ENCODE results near the gene LEFTY2. TPM values are rescaled to one million over a fixed set of nuclear protein-coding genes. Genes with fewer than 3 reads are reported as not detected.

The LEFTY2 gene
- total RNA-seq, 1 donor from 2014 or later = not detected

GRCh38 chr1:225908013-225908640 lies 32.9 kb downstream of the LEFTY2 start:
- no peaks in the 10 kb centered on the region for H3K4me1 Mint-ChIP-seq
- no peak for TF ChIP-seq EZH2 (IDR thresholded peaks at IDR 0.05)

GRCh38 chr1:225907341-225907740 lies 33.7 kb downstream of the LEFTY2 start:
- H3K36me3 Mint-ChIP-seq = no peaks in the 10 kb centered on the region
- no peak overlapping the region for H3K4me3 Mint-ChIP-seq
- Histone ChIP-seq H2AFZ (replicated peaks) (no peak overlapping the region), H3K36me3 (no peaks in the 10 kb centered on the region), H3K79me2 (ENCODE audit: low read depth) (no peaks in the 10 kb centered on the region), H3K4me3 (no peak overlapping the region), H4K20me1 (ENCODE audit: low read depth) (no peaks in the 10 kb centered on the region), H3K9me3 (ENCODE audit: low read depth) (no peaks in the 10 kb centered on the region), H3K4me1 (no peaks in the 10 kb centered on the region), H3K27ac (no peak overlapping the region), H3K4me2 (no peak overlapping the region), H3F3A (ENCODE audit: low read depth) (no peaks in the 10 kb centered on the region), H3K9ac (no peak overlapping the region), H3K27me3 (peaks cover 10% of the 10 kb centered on the region)
- TF ChIP-seq EZH2phosphoT487 (IDR thresholded peaks at IDR 0.05) (no peak), CTCF (IDR thresholded peaks at IDR 0.05) (no peak), EZH2 (IDR thresholded peaks at IDR 0.05) (no peak)
- H3K27me3 Mint-ChIP-seq (ENCODE audit: insufficient read depth, low read depth) = no peaks in the 10 kb centered on the region
- H3K9me3 Mint-ChIP-seq = no peaks in the 10 kb centered on the region
- H3K27ac Mint-ChIP-seq = no peak overlapping the region
- H3K4me1 Mint-ChIP-seq = no peaks in the 10 kb centered on the region
- no peak for DNase-seq (ENCODE audit: low spot score)

More at GRCh38 chr1:225908013-225908640, 32.9 kb downstream of the LEFTY2 start:
- Histone ChIP-seq H3K79me2 (ENCODE audit: low read depth) (no peaks in the 10 kb centered on the region), H3K27ac (no peak overlapping the region), H4K20me1 (ENCODE audit: low read depth) (no peaks in the 10 kb centered on the region), H3K27me3 (peaks cover 10% of the 10 kb centered on the region), H3K9me3 (ENCODE audit: low read depth) (no peaks in the 10 kb centered on the region), H2AFZ (replicated peaks) (no peak overlapping the region), H3K36me3 (no peaks in the 10 kb centered on the region), H3K4me1 (no peaks in the 10 kb centered on the region), H3F3A (ENCODE audit: low read depth) (no peaks in the 10 kb centered on the region), H3K4me2 (no peak overlapping the region), H3K4me3 (no peak overlapping the region), H3K9ac (no peak overlapping the region)
- Mint-ChIP-seq H3K4me3 (no peak overlapping the region), H3K27me3 (ENCODE audit: insufficient read depth, low read depth) (no peaks in the 10 kb centered on the region), H3K27ac (no peak overlapping the region), H3K36me3 (no peaks in the 10 kb centered on the region), H3K9me3 (no peaks in the 10 kb centered on the region)
- no peak for DNase-seq (ENCODE audit: low spot score)

- no peaks in the 10 kb centered on the region for H3F3A ChIP-seq (ENCODE audit: low read depth)
- H3K4me3 Mint-ChIP-seq = no peak overlapping the region
- no peak overlapping the region for H2AFZ ChIP-seq (replicated peaks)
- no peak overlapping the region for H3K4me2 ChIP-seq
- DNase-seq (ENCODE audit: low spot score) = no peak
- H3K9me3 Mint-ChIP-seq = no peaks in the 10 kb centered on the region
- no peaks in the 10 kb centered on the region for H3K36me3 Mint-ChIP-seq
- no peaks in the 10 kb centered on the region for H3K79me2 ChIP-seq (ENCODE audit: low read depth)
- H3K27me3 Mint-ChIP-seq (ENCODE audit: insufficient read depth, low read depth) = no peaks in the 10 kb centered on the region
- H3K9ac ChIP-seq = no peak overlapping the region
- no peak overlapping the region for H3K27ac ChIP-seq
- TF ChIP-seq CTCF (IDR thresholded peaks at IDR 0.05) = no peak
- no peak for TF ChIP-seq EZH2 (IDR thresholded peaks at IDR 0.05)
- TF ChIP-seq EZH2phosphoT487 (IDR thresholded peaks at IDR 0.05) = no peak
- no peaks in the 10 kb centered on the region for H4K20me1 ChIP-seq (ENCODE audit: low read depth)
- H3K4me3 ChIP-seq = no peak overlapping the region
- H3K4me1 Mint-ChIP-seq = no peaks in the 10 kb centered on the region
- H3K27me3 ChIP-seq = peaks cover 1% of the 10 kb centered on the region
- no peaks in the 10 kb centered on the region for H3K36me3 ChIP-seq
- H3K9me3 ChIP-seq (ENCODE audit: low read depth) = no peaks in the 10 kb centered on the region
- H3K4me1 ChIP-seq = no peaks in the 10 kb centered on the region
- H3K27ac Mint-ChIP-seq = no peak overlapping the region
Measured at GRCh38 chr1:225906467-225906866, 34.6 kb downstream of the LEFTY2 start.

GRCh38 chr1:225903623-225904022 lies 37.4 kb downstream of the LEFTY2 start:
- no peaks in the 10 kb centered on the region for H3K36me3 ChIP-seq
- no peak overlapping the region for H3K4me3 Mint-ChIP-seq
- H2AFZ ChIP-seq (replicated peaks) = no peak overlapping the region
- H3F3A ChIP-seq (ENCODE audit: low read depth) = peaks cover 6% of the 10 kb centered on the region
- H3K27ac Mint-ChIP-seq = no peak overlapping the region
- H3K79me2 ChIP-seq (ENCODE audit: low read depth) = no peaks in the 10 kb centered on the region
- no peak overlapping the region for H3K27ac ChIP-seq
- TF ChIP-seq EZH2 (IDR thresholded peaks at IDR 0.05) = no peak
- no peak for TF ChIP-seq EZH2phosphoT487 (IDR thresholded peaks at IDR 0.05)
- no peak for TF ChIP-seq CTCF (IDR thresholded peaks at IDR 0.05)
- no peaks in the 10 kb centered on the region for H3K9me3 Mint-ChIP-seq
- H3K4me1 ChIP-seq = peaks cover 12% of the 10 kb centered on the region
- no peak overlapping the region for H3K4me2 ChIP-seq
- no peak overlapping the region for H3K9ac ChIP-seq
- H4K20me1 ChIP-seq (ENCODE audit: low read depth) = no peaks in the 10 kb centered on the region
- H3K4me1 Mint-ChIP-seq = peaks cover 10% of the 10 kb centered on the region
- no peaks in the 10 kb centered on the region for H3K27me3 ChIP-seq
- H3K9me3 ChIP-seq (ENCODE audit: low read depth) = no peaks in the 10 kb centered on the region
- H3K36me3 Mint-ChIP-seq = no peaks in the 10 kb centered on the region
- H3K27me3 Mint-ChIP-seq (ENCODE audit: insufficient read depth, low read depth) = no peaks in the 10 kb centered on the region
- no peak for DNase-seq (ENCODE audit: low spot score)
- no peak overlapping the region for H3K4me3 ChIP-seq

All from neural progenitor cell (in vitro differentiated cells).